Liver (tissue), 3 donors: Measurements from ENCODE around the gene NUAK1.

Source experiments
- CTCF ChIP-seq: fragments of 150-350 bp; IDR thresholded peaks from 2 replicates; pipeline ENCODE4 v1.5.1; 2017; ENCODE audit warnings: improper control_type of control experiment, low read depth, low read length; ENCODE audit not compliant: missing input control
- JUND ChIP-seq, 2 donors: IDR thresholded peaks; 2 replicates each; pipeline ENCODE4 v1.6.1; 2016; ENCODE audit warnings: antibody characterized with exemption in 2 of 2
- REST ChIP-seq: IDR thresholded peaks from 2 replicates; pipeline ENCODE4 v1.6.1; 2016; ENCODE audit warnings: antibody characterized with exemption, mild to moderate bottlenecking
- ZBTB33 ChIP-seq: IDR thresholded peaks from 2 replicates; pipeline ENCODE4 v1.6.1; 2016; ENCODE audit warnings: antibody characterized with exemption
- donor health status: healthy.
- donor health status: healthy.

- TF ChIP-seq REST (peak; percentile 16), CTCF (no peak), JUND (IDR thresholded peaks at IDR 0.05) (peak in 1 of 2 donors; percentile 30), ZBTB33 (peak; percentile 23)
These were observed 68.6 kb downstream of the NUAK1 start for GRCh38 chr12:106070147-106070546.
